GM23338 (cell line): ENCODE measurements around the gene ITGB7. TPM values are rescaled to one million over a fixed set of nuclear protein-coding genes. Genes with fewer than 3 reads are reported as not detected.
A peak's percentile ranks its signal among the peaks of the same experiment; 100 is the strongest.

Source experiments
- ATAC-seq: fragments of 200-7000 bp; cut with Tn5 transposase; 3 replicates; pipeline ENCODE4 v1.9.1; 2020
- DNase-seq: peaks from one replicate; pipeline ENCODE4 v3.0.0-alpha.2; 2015; ENCODE audit warnings: low spot score
- H2AFZ ChIP-seq: fragments of 200-600 bp; sonication (generic); 2 replicates; pipeline ENCODE4 v1.8.0; 2016; ENCODE audit warnings: antibody characterized with exemption, mild to moderate bottlenecking, moderate library complexity
- H3F3A ChIP-seq: fragments of 200-600 bp; sonication (generic); replicated peaks from 2 replicates; pipeline ENCODE4 v1.8.0; 2017; ENCODE audit warnings: antibody characterized with exemption, mixed run types, low read depth
- H3K27ac ChIP-seq: fragments of 200-600 bp; sonication (generic); 2 replicates; pipeline ENCODE4 v1.6.1; 2016; ENCODE audit warnings: low read depth
- H3K27me3 ChIP-seq: fragments of 200-600 bp; sonication (generic); 2 replicates; pipeline ENCODE4 v1.8.0; 2016; ENCODE audit warnings: mild to moderate bottlenecking, mixed run types, moderate library complexity; ENCODE audit not compliant: insufficient read depth
- H3K36me3 ChIP-seq: fragments of 200-600 bp; sonication (generic); 2 replicates; pipeline ENCODE4 v1.8.0; 2016; ENCODE audit warnings: mild to moderate bottlenecking; ENCODE audit not compliant: insufficient read depth
- H3K4me1 ChIP-seq: fragments of 200-600 bp; sonication (generic); 2 replicates; pipeline ENCODE4 v1.8.0; 2016; ENCODE audit warnings: mild to moderate bottlenecking, moderate library complexity; ENCODE audit not compliant: insufficient read depth
- H3K4me2 ChIP-seq: fragments of 200-600 bp; sonication (generic); 2 replicates; pipeline ENCODE4 v1.7.1; 2017; ENCODE audit warnings: mixed run types
- H3K4me3 ChIP-seq: fragments of 200-600 bp; sonication (generic); 2 replicates; pipeline ENCODE4 v1.6.1; 2016; ENCODE audit warnings: mixed run types
- H3K79me2 ChIP-seq: fragments of 200-600 bp; sonication (generic); replicated peaks from 2 replicates; pipeline ENCODE4 v1.8.0; 2017; ENCODE audit warnings: mild to moderate bottlenecking; ENCODE audit not compliant: insufficient read depth
- H3K9me2 ChIP-seq: fragments of 200-600 bp; sonication (generic); 2 replicates; pipeline ENCODE4 v1.8.0; 2017; ENCODE audit not compliant: insufficient read depth
- H4K20me1 ChIP-seq: fragments of 200-600 bp; sonication (generic); replicated peaks from 2 replicates; pipeline ENCODE4 v1.8.0; 2017; ENCODE audit warnings: mild to moderate bottlenecking; ENCODE audit not compliant: insufficient read depth
- H3K27ac Mint-ChIP-seq: 2 replicates; pipeline ENCODE4 v1.8.0; 2020; ENCODE audit warnings: inconsistent platforms, mild to moderate bottlenecking, moderate library complexity, mixed read lengths
- H3K27me3 Mint-ChIP-seq: 3 replicates; pipeline ENCODE4 v1.8.0; 2022; ENCODE audit warnings: low read depth, mild to moderate bottlenecking, moderate library complexity, mixed read lengths, inconsistent platforms; ENCODE audit not compliant: insufficient read depth, poor library complexity
- H3K36me3 Mint-ChIP-seq: 3 replicates; pipeline ENCODE4 v1.8.0; 2021; ENCODE audit warnings: low read depth, mild to moderate bottlenecking, inconsistent platforms, moderate library complexity, mixed read lengths
- H3K4me1 Mint-ChIP-seq: 3 replicates; pipeline ENCODE4 v1.8.0; 2020; ENCODE audit warnings: mild to moderate bottlenecking, inconsistent platforms, mixed read lengths
- H3K4me3 Mint-ChIP-seq: 3 replicates; pipeline ENCODE4 v1.8.0; 2021; ENCODE audit warnings: moderate library complexity, mild to moderate bottlenecking, inconsistent platforms, mixed read lengths
- H3K9me3 Mint-ChIP-seq: 3 replicates; pipeline ENCODE4 v1.8.0; 2020; ENCODE audit warnings: moderate library complexity, mild to moderate bottlenecking, inconsistent platforms, mixed read lengths
- EZH2 ChIP-seq: fragments of 200-600 bp; sonication (generic); IDR thresholded peaks from one replicate; pipeline ENCODE4 v1.8.0; 2017; ENCODE audit warnings: antibody characterized with exemption, mild to moderate bottlenecking, low read depth; ENCODE audit not compliant: unreplicated experiment
- EZH2phosphoT487 ChIP-seq: fragments of 200-600 bp; sonication (generic); IDR thresholded peaks from one replicate; pipeline ENCODE4 v1.8.1; 2018; ENCODE audit warnings: antibody characterized with exemption; ENCODE audit not compliant: unreplicated experiment
- POLR2AphosphoS5 ChIP-seq: IDR thresholded peaks from 2 replicates; pipeline ENCODE4 v1.6.1; 2016; ENCODE audit warnings: antibody characterized with exemption, low read depth
- STAT1 ChIP-seq: IDR thresholded peaks from one replicate; pipeline ENCODE4 v1.6.1; 2016; ENCODE audit warnings: antibody characterized with exemption; ENCODE audit not compliant: unreplicated experiment
- ZNF331 ChIP-seq: fragments of 250-450 bp; sonication (Bioruptor Pico); IDR thresholded peaks from 2 replicates; pipeline ENCODE4 v1.5.0; 2020; ENCODE audit warnings: low read depth, mild to moderate bottlenecking, moderate library complexity
- polyA plus RNA-seq: library from polyadenylated mRNA; unstranded; fragments of >200 nt; fragmentation: Nextera tagmentation; extraction: Ambion mirVana; gene quantifications from 2 replicates; pipeline ENCODE4 v1.2.1, GENCODE V29; 2016
- total RNA-seq: library from RNA; depleted of rRNA; stranded (reverse); fragments of >200 nt; shearing (Covaris generic); gene quantifications from 2 replicates; pipeline ENCODE4 v1.2.3, GENCODE V29; 2014
- TF ChIP-seq, protein P1 (sequence below): fragments of 250-450 bp; sonication (Bioruptor Pico); IDR thresholded peaks from 2 replicates; pipeline ENCODE4 v1.5.0; 2020; ENCODE audit warnings: mild to moderate bottlenecking, moderate library complexity
- TF ChIP-seq, protein P2 (sequence below), 2 experiments: fragments of 200-600 bp in 1 of 2; sonication (generic) in 1 of 2; conservative IDR thresholded peaks; 2 replicates each; pipeline versions ENCODE4 v1.5.1 to v1.6.1; 2016 to 2017; ENCODE audit warnings: antibody characterized with exemption in 2 of 2, low read depth in 2 of 2, mild to moderate bottlenecking in 2 of 2, moderate library complexity in 1 of 2

ITGB7 gene
- total and polyA plus RNA-seq, 2 experiments from 2014 or later = 0.32 TPM; not detected in 1

DNA sequence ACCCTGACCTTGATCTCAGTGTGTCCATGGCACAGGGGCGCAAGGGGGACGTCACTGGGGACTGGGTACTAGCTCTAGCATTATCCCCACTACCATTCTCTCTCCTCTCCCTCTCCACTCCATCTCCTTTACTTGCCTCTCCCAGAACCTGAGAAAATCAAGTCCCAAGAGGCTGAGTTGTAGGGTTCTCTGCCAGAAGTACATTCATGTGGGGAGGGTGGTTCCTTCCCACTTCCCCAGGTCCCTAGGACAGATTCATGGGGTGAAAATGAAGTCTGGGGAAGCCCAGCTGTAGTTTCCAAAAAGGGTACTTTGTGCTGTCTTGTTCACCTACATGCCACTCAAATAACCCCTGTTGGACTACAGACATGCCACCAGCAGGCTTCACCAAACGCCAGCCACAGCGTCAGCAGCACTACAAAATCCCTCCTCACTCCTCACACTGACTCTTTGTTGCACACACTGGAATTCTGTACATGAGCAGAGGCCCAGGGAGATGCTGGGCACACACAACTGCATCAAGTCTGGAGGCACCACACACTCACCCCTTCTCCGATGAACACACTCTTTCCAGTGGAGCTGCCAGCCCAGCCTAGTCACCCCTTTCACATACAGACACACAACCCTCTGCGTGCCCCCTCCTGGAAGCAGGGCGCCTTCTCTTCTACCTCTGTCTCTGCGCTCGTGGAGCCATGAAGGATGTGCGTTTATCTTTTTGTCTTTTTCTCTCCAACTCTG lies 18.0 kb upstream of the ITGB7 start:
- Histone ChIP-seq H3K36me3 (no peaks in the 10 kb centered on the region; the same call in 1 of the 2 replicates), H3K27ac (no peak overlapping the region), H2AFZ (no peak overlapping the region), H4K20me1 (no peaks in the 10 kb centered on the region), H3K4me3 (peak overlapping the region; percentile 95; the same call in 1 of the 2 replicates), H3K27me3 (peaks cover 4% of the 10 kb centered on the region; the same call in 1 of the 2 replicates), H3K4me2 (peak overlapping the region; percentile 91), H3K79me2 (no peaks in the 10 kb centered on the region; the same call in 1 of the 2 replicates), H3K9me2 (no peaks in the 10 kb centered on the region), H3K4me1 (peaks cover 57% of the 10 kb centered on the region), H3F3A (peaks cover 26% of the 10 kb centered on the region)
- H3K27me3 Mint-ChIP-seq = peaks cover 27% of the 10 kb centered on the region
- ATAC-seq (no peak), DNase-seq (peak; percentile 33)
- peaks cover 5% of the 10 kb centered on the region for H3K36me3 Mint-ChIP-seq
- H3K9me3 Mint-ChIP-seq = no peaks in the 10 kb centered on the region
- TF ChIP-seq, protein P1, sequence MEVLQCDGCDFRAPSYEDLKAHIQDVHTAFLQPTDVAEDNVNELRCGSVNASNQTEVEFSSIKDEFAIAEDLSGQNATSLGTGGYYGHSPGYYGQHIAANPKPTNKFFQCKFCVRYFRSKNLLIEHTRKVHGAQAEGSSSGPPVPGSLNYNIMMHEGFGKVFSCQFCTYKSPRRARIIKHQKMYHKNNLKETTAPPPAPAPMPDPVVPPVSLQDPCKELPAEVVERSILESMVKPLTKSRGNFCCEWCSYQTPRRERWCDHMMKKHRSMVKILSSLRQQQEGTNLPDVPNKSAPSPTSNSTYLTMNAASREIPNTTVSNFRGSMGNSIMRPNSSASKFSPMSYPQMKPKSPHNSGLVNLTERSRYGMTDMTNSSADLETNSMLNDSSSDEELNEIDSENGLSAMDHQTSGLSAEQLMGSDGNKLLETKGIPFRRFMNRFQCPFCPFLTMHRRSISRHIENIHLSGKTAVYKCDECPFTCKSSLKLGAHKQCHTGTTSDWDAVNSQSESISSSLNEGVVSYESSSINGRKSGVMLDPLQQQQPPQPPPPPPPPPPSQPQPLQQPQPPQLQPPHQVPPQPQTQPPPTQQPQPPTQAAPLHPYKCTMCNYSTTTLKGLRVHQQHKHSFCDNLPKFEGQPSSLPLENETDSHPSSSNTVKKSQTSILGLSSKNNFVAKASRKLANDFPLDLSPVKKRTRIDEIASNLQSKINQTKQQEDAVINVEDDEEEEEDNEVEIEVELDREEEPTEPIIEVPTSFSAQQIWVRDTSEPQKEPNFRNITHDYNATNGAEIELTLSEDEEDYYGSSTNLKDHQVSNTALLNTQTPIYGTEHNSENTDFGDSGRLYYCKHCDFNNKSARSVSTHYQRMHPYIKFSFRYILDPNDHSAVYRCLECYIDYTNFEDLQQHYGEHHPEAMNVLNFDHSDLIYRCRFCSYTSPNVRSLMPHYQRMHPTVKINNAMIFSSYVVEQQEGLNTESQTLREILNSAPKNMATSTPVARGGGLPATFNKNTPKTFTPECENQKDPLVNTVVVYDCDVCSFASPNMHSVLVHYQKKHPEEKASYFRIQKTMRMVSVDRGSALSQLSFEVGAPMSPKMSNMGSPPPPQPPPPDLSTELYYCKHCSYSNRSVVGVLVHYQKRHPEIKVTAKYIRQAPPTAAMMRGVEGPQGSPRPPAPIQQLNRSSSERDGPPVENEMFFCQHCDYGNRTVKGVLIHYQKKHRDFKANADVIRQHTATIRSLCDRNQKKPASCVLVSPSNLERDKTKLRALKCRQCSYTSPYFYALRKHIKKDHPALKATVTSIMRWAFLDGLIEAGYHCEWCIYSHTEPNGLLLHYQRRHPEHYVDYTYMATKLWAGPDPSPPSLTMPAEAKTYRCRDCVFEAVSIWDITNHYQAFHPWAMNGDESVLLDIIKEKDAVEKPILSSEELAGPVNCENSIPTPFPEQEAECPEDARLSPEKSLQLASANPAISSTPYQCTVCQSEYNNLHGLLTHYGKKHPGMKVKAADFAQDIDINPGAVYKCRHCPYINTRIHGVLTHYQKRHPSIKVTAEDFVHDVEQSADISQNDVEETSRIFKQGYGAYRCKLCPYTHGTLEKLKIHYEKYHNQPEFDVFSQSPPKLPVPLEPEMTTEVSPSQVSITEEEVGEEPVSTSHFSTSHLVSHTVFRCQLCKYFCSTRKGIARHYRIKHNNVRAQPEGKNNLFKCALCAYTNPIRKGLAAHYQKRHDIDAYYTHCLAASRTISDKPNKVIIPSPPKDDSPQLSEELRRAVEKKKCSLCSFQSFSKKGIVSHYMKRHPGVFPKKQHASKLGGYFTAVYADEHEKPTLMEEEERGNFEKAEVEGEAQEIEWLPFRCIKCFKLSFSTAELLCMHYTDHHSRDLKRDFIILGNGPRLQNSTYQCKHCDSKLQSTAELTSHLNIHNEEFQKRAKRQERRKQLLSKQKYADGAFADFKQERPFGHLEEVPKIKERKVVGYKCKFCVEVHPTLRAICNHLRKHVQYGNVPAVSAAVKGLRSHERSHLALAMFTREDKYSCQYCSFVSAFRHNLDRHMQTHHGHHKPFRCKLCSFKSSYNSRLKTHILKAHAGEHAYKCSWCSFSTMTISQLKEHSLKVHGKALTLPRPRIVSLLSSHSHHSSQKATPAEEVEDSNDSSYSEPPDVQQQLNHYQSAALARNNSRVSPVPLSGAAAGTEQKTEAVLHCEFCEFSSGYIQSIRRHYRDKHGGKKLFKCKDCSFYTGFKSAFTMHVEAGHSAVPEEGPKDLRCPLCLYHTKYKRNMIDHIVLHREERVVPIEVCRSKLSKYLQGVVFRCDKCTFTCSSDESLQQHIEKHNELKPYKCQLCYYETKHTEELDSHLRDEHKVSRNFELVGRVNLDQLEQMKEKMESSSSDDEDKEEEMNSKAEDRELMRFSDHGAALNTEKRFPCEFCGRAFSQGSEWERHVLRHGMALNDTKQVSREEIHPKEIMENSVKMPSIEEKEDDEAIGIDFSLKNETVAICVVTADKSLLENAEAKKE = no peak
- TF ChIP-seq POLR2AphosphoS5 = no peak
- TF ChIP-seq, protein P2, sequence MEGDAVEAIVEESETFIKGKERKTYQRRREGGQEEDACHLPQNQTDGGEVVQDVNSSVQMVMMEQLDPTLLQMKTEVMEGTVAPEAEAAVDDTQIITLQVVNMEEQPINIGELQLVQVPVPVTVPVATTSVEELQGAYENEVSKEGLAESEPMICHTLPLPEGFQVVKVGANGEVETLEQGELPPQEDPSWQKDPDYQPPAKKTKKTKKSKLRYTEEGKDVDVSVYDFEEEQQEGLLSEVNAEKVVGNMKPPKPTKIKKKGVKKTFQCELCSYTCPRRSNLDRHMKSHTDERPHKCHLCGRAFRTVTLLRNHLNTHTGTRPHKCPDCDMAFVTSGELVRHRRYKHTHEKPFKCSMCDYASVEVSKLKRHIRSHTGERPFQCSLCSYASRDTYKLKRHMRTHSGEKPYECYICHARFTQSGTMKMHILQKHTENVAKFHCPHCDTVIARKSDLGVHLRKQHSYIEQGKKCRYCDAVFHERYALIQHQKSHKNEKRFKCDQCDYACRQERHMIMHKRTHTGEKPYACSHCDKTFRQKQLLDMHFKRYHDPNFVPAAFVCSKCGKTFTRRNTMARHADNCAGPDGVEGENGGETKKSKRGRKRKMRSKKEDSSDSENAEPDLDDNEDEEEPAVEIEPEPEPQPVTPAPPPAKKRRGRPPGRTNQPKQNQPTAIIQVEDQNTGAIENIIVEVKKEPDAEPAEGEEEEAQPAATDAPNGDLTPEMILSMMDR (conservative IDR thresholded peaks at IDR 0.05; ENCODE audit: low read depth in 2 of 2) = no peak
- TF ChIP-seq EZH2 = no peak
- no peak for TF ChIP-seq STAT1
- no peak for TF ChIP-seq EZH2phosphoT487
- TF ChIP-seq ZNF331 (CRISPR knock-in tag) = no peak
- peaks cover 62% of the 10 kb centered on the region for H3K4me1 Mint-ChIP-seq
- peak overlapping the region; percentile 50; the same call in 1 of the 2 replicates for H3K27ac Mint-ChIP-seq
- peak overlapping the region; percentile 32; the same call in 1 of the 3 replicates for H3K4me3 Mint-ChIP-seq
